GM19455 (cell line): ENCODE measurements around the gene VTI1B.

ENCODE experiments used
- ATAC-seq: cut with Tn5 transposase; IDR thresholded peaks from one replicate; pipeline ENCODE4 v1.9.1; 2021; ENCODE audit not compliant: unreplicated experiment

Gene VTI1B

DNA sequence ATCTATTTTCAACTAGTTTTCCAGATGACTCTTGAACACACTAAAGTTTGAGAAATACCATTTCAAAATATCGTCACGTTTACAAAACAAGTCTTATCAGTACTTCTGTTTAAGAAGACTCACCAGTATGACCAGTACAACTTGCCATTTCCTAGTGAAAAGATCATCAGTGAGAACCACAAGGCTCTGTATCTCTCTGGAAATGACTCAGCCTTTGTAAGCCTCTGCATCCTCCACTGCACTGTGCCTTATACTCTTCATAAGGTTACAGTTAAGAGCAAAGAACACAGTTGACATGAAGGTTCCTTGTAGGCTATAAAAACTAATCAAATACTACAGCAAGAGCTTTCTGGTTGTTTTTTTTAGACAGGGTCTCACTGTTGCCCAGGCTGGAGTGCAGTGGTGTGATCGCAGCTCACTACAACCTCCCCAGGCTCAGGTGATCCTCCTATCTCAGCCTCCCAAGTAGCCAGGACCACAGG lies 5.7 kb upstream of the VTI1B start:
- ATAC-seq, result peak; percentile 99

DNA sequence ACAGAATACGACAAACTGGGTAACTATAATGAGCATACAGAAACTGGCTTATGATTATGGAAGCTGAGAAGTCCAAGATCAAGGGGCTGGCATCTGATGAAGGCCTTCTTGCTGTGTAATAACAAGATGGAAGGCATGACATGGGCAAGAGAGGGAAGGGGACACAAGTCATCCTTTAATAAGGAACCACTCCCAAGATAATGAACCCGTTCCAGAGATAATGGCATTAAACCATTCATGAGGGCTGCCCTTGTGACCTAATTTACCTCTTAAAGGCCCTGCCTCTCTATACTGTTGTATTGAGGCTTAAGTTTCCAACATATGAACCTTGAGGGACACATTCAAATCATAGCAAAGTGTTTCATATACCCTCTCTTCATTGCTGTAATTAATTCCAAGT lies 4.6 kb upstream of the VTI1B start:
- ATAC-seq, result no peak

DNA sequence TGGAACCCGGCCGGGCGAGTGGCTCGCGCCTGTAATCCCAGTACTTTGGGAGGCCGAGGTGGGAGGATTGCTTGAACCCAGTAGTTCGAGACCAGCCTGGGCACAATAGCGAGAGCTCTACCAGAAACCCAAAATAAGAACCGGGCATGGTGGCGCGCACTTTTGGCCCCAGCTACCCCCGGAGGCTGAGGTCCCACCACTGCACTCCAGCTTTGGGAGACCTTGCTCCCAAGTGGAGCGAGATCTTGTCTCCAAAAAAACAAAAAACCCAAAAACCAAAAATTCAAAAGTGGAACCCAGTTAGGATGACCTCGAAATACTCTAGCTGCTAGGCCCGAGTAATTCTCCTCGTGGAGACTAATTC lies 769 bp upstream of the VTI1B start:
- ATAC-seq, result no peak

DNA sequence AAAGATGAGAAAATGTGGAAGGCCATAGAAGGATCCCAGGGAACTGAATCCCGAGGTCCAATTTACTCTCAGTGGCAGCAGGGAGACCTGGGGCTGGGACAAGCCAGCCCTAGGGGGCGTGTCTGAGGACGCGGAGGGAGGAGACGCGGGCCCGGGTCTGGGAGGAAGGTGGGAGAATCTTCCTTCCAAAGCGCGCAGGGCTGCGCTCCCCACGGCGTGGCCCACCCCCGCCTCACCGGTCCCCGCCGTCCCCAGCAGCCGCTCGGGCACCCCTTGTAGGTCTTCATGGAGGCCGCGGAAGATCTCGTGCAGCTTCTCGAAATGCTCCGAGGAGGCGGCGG lies 323 bp downstream of the VTI1B start:
- ATAC-seq, result peak; percentile 43

DNA sequence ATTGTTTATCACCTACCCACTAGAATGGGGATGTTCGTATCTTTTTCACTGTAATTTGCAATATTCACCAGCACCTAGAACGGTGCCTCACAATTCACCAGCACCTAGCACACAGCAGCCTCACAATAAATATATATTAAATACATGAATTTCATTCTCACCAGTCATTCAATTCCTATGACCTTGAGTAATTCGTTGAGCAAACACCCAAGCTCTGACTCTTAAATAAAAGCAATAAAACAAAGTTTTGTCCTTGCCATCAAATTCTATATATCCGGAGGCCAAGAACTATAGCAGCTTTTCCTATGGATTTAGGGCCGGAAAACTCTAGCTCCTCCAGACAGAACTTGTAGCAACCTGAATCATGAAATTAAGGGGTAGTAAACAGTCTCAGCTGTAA lies 981 bp downstream of the VTI1B start:
- no peak for ATAC-seq

DNA sequence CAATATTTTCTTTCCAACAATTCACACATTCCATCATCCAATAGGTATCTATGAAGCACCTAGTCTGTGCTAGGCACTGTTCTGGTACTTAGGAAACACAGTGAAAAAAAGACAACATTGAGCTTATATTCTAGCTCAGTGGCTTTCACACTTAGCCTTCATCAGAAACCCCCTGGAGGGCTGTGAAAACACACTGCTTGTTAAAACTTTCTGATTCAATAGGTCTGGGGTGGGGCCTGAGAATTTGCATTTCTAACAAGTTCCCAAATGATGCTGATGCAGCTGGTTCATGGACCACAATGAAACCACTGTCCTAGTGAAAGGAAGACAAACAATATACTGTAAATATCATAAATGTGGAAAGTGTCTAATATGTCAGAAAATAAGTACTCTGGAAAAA lies 5.9 kb downstream of the VTI1B start:
- no peak for ATAC-seq

DNA sequence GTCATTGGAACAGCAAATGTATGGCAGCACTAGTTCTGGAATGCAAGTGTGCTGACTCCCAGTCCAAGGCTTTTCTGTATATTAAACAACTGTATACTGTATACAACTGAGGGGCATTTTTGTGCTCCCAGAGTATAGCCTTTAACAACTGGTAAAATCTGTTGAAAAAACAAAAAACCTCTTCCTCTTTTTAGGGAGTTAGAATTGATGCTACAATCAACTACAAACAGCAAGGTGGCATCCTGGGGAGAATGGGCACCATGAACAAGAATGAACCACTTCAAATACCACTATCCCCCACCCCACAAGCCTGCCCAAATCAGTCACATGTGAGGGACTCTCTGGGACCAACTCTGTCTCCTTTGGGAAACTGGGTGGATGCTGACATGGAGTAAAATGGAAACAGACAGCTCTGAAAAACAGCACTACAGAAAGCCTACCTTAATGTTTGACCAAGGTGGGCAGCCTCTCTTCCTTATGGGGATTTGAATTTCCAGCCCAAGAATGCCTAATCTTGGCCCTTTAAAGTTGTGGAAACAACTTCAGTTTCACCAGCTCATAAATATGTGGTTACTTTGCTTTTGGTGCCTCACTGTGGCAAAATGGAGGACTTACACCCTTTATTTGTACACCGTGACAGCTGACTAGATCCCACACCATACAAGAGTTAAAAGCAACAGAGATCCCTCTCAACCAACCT lies 7.5 kb downstream of the VTI1B start:
- peak; percentile 63 for ATAC-seq

DNA sequence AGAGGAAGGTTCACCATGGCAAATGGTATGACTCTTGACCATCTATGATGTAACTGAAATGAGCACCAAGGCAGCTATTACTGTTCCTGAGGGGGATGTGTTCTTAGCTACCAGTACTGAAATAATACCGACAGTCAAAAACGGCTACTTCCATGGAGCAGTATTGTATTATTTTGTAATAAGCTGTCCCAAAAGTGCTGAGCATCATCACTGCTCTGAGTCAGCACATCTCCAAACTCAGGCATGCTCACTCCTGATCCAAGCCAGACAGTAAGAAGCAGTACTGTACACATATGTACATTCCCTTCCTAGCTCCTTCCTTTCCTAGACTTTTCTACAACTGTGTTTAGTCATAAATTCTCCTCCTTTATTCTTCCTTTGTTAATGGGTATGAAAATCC lies 8.6 kb downstream of the VTI1B start:
- no peak for ATAC-seq

DNA sequence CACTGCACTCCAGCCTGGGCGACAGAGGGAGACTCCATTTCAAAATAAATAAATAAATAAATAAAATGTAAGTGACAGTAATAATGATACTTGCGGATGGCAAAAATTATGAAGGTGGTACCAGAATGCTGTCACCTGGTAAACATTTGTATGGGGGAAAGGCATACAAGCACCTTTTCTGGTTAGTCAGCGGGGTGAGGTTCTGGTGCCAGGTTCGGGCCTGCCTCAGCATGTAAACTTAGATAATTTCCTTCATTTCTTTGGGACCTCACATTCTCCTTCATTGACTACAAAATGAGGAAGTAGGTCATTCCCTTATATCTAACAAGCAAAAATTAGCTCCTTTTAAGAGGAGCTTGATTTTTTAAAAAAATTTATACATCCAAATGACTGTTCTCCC lies 10.8 kb downstream of the VTI1B start:
- ATAC-seq, result no peak

DNA sequence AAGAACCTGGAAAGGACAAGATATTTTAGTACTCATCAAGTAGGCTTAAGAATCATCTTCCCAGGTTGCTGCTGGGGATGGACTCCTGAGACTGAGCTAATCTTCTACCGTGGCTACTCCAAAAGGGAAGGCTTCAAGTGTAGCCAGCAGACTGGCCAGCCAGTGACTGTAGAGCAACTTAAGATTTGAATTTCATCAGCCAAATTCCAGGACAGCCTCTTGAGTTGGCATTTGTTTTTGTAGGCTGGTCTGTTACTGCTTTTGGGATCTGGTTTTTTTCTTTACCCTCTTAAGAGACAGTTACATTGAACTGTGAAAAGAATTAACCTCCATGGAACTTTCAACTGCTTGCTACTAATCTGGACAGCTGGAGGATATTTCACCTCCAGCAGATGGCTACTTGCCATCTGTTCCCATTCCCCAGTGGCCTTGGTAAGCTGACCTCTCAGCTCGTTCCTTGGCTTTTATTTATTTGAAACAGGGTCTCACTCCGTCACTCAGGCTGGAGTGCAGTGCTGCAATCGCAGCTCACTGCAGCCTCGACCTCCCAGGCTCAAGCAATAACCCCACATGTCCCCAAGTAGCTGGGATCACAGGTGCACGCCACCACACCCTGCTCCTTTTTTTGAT lies 20.7 kb downstream of the VTI1B start:
- ATAC-seq, result no peak

DNA sequence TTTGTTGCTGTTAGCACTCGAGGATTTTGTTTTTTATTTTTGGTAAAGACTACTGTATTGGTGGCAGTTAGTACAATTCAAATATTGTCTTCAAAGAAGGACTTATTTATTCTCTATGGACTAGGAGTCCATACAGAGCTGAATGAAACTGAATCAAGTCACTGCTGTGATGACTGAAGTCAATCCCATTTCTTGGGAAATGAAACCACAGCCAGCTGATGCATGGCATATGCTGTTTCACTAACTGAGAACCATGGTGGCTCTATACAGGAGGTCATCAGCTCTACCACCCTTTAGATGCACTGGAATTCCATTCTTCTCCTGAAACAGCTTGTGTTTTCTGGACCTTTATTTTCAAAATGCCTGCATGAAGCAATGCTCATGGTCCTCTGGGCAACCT lies 22.2 kb downstream of the VTI1B start:
- ATAC-seq, result no peak

DNA sequence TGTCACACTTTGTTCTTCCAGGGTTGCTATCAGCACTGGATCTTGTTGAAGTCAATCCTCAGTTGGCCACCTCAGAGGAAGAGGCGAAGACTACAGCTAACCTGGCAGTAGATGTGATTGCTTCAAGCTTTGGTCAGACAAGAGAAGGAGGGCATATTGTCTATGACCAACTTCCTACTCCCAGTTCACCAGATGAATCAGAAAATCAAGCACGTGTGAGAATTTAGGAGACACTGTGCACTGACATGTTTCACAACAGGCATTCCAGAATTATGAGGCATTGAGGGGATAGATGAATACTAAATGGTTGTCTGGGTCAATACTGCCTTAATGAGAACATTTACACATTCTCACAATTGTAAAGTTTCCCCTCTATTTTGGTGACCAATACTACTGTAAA lies 23.7 kb downstream of the VTI1B start:
- no peak for ATAC-seq

DNA sequence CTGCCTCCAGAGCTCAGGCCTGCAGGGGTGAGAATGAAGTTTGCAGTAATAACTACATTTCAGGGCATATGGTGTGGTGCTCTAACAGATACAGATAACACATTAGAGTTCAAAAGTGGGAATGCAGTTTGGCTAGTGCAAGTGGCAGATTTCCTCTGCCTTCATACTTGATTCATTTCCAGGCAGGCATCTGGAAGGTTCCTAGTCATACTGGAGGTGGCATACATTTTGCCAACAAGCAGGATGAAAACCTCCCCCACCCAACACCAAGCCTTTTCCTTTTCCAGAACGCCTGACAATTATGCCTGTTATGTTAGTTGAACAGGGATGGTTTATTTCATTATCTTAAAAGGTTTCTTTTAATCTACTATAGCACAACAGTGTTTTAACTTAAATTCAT lies 24.3 kb downstream of the VTI1B start:
- ATAC-seq, result no peak

DNA sequence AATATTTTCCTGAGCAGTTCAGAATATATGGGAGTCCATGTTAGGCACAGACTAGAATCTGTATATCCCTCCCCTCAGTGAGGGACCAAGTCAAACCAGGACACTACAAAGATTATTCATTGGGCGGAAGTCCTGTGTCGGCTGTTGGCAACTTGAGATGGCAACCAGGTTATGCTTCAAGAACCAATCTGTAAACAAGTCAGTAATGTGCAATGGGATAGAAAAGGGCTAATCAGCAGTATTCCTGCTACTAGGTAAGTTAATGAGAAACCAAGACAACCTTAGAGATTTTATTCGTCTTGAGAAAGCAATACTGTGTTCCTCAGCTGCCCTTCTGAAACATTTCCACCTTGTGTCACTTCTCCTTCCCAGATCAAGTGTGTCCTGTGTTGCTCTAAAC lies 28.3 kb downstream of the VTI1B start:
- no peak for ATAC-seq

DNA sequence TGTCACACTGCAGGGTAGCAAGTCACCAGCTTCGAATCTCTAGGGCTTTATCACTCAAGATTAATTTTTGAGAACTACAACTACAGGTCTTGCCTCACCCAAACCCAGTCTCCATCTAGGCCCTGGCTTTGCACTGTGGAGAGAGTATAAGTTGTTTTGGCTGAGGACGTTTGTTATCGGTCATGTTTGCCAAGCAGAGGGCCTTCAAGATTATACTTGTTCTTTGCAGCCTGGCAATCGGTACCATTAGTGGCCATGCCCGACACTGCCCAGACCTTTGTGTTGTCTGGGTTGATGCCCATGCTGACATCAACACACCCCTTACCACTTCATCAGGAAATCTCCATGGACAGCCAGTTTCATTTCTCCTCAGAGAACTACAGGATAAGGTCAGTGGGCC lies 29.0 kb downstream of the VTI1B start:
- ATAC-seq, result no peak

DNA sequence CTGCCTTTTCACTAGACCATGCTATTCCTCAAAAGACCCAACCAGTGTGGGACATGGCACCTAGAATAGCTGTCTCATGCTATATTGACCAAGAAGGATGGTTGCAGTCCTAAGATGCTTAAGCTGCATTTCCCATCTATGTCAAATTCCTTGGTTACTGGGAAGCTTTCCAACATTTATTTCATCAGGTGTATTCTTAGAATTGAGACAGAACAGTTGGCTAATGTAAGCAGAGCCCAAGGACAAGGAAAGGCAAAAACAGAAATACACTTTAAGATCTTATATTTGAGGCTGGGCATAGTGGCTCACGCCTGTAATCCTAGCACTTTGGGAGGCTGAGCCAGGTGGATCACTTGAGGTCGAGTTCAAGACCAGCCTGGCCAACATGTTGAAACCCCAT lies 30.0 kb downstream of the VTI1B start:
- no peak for ATAC-seq

DNA sequence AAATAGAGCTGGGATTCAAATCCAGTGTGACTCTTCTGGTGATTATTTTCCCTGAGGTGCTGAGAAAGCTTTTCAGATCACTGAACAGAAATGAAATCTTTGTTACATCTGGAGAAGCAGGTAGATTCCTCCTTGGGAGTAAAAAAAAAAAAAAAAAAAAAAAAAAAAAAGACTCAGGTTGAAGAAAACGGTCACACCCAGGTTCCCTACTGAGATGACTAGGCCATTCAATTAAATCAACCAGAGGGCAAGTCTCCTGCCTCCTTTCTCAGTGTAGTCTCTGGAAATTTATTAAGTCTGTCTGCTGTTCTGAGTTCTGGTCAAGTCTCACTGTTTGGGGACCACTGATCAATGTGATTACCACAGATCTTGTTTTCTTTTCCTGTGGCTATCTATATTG lies 30.7 kb downstream of the VTI1B start:
- no peak for ATAC-seq

DNA sequence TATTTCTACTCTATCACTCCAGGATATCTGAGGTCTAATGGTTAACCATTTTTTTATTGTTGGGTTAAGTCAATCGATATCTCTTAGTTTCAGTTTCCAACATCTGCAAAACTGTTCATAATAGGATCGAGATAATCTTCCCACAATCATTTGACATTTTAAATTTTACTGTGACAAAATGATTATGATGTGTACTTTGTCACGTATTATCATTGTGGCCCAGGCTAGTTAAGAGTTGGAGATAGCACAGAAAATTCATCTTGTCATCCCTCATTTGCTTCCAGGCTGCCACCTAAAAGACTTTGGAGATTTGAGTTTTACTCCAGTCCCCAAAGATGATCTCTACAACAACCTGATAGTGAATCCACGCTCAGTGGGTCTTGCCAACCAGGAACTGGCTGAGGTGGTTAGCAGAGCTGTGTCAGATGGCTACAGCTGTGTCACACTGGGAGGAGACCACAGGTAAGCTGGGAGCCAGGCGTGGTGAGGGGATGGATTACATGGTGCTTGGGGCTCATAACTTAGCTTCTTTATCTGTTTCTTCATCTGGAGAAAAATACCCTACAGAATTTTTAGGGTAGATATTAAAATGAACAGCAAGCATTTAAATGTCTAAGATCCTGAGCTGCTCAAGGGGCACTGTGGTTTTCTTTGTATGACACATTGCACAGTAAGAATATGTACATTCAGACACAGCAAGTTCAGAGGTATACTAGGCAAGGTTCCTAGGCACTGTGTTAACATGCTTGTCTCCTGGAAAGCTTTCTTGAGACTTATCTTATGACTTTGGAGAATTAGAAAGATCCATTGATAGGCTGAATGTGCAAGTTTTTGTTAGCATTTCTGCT lies 32.3 kb downstream of the VTI1B start:
- ATAC-seq, result no peak

DNA sequence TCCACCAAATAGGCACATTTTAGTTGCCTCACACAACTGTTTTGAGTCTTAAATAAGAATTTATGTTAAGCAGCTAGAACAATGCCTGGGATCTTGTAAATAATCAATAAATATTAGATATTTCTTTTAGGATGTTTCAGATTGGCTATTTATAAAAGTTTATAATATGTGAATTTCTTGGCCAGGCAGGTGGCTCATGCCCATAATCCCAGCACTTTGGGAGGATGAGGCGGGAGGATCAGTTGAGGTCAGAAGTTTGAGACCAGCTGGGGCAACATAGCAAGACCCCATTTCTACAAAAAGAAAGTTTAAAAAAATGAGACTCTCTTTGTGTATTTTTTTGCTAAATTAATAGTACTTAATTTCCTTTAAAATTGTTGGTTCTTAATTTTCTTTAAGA lies 33.0 kb downstream of the VTI1B start:
- ATAC-seq, result no peak

DNA sequence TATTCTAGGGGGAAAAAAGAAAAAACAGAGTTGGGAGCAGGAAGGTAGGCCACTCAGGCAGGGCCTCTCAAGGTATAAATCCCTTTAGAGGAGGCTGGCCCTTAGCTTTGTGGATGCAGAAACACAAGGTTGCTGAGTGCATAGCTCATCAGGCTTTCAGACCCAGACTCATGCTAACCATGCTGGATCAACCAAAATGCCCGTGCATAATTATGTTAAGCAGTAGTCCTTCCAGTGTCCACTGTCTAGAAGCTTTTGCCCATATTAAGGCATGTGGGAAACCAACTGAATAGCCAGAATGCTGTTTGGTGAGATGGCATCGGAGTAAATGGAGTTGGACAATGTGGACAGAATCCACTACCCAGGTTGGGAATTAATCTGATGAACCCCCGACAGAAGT lies 35.8 kb downstream of the VTI1B start:
- no peak for ATAC-seq

DNA sequence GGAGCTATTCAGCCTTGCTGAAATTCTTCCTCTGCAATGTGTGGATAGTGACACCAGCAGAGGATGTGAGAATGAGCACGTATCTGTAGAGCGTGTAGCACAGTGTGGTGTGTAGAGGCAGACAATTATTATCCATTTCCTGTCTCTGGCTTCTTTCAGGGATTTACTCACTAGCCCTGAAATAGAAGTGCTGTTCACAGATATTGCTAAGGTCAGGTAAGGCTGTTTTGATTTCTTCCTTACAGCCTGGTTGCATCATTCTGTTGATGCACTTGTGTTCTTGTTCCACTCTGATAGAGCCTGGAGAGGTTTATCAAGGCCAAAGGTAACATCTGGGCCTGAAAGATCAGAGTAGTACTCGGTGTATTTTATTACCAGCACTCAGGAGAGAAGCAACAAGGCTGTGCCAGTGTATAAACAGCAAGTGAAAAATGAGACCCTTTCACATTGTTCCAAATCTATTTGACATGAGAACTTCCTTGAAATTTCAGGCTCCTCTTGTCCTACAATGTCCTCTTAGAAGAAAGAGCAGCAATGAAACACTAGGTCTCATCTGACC lies 38.0 kb downstream of the VTI1B start:
- no peak for ATAC-seq
